ENCODE measurements around the gene DMAC2L.
"Not testable (repeated sequence)": the region's sequence is repeated elsewhere in the genome, so short reads cannot be mapped to it uniquely, and the experiment has no call there.

DMAC2L gene

GRCh38 chr14:50359631-50360030 is 47.5 kb downstream of the DMAC2L start:
- no peak for DNase-seq (ENCODE audit: low read depth)
- no peak for TF ChIP-seq CTCF (IDR thresholded peaks at IDR 0.05; ENCODE audit: low read length, missing control alignments)
- no peak overlapping the region for H3K4me3 ChIP-seq (replicated peaks; ENCODE audit: low read depth, low read length)

- H3K4me3 ChIP-seq (replicated peaks; ENCODE audit: low read depth, low read length): no peak overlapping the region
- no peak for TF ChIP-seq CTCF (IDR thresholded peaks at IDR 0.05; ENCODE audit: low read length, missing control alignments)
- DNase-seq (ENCODE audit: low read depth): no peak
Observed at GRCh38 chr14:50360093-50360492, 48.0 kb downstream of the DMAC2L start.

GRCh38 chr14:50360851-50361250 is 48.7 kb downstream of the DMAC2L start:
- no peak for TF ChIP-seq CTCF (IDR thresholded peaks at IDR 0.05; ENCODE audit: low read length, missing control alignments)
- no peak overlapping the region for H3K4me3 ChIP-seq (replicated peaks; ENCODE audit: low read depth, low read length)
- DNase-seq (ENCODE audit: low read depth): no peak

- not testable (repeated sequence) for H3K4me3 ChIP-seq (replicated peaks; ENCODE audit: low read depth, low read length); DNase-seq (ENCODE audit: low read depth)
Observed at GRCh38 chr14:50361473-50362403, 49.6 kb downstream of the DMAC2L start.

GRCh38 chr14:50362764-50363713 is 50.9 kb downstream of the DMAC2L start:
- H3K4me3 ChIP-seq (replicated peaks; ENCODE audit: low read depth, low read length): peak overlapping the region; percentile 2
- no peak for DNase-seq (ENCODE audit: low read depth)

GRCh38 chr14:50363714-50364111 is 51.6 kb downstream of the DMAC2L start:
- H3K4me3 ChIP-seq (replicated peaks; ENCODE audit: low read depth, low read length): peak overlapping the region; percentile 2
- TF ChIP-seq CTCF (IDR thresholded peaks at IDR 0.05; ENCODE audit: low read length, missing control alignments): no peak
- peak; percentile 52 for DNase-seq (ENCODE audit: low read depth)

More at GRCh38 chr14:50362764-50363713, 50.9 kb downstream of the DMAC2L start:
- no peak for TF ChIP-seq CTCF (IDR thresholded peaks at IDR 0.05; ENCODE audit: low read length, missing control alignments)

- H3K4me3 ChIP-seq (replicated peaks; ENCODE audit: low read depth, low read length): no peak overlapping the region
- DNase-seq (ENCODE audit: low read depth): no peak
- TF ChIP-seq CTCF (IDR thresholded peaks at IDR 0.05; ENCODE audit: low read length, missing control alignments): no peak
Observed at GRCh38 chr14:50364792-50365191, 52.7 kb downstream of the DMAC2L start.

GRCh38 chr14:50365572-50365971 is 53.4 kb downstream of the DMAC2L start:
- not testable (repeated sequence) for DNase-seq (ENCODE audit: low read depth); H3K4me3 ChIP-seq (replicated peaks; ENCODE audit: low read depth, low read length)
